Measurements from ENCODE around the gene IP6K2. TPM values are rescaled to one million over a fixed set of nuclear protein-coding genes. Genes with fewer than 3 reads are reported as not detected.

IP6K2 gene
- total and polyA plus RNA-seq, 2 of the 13 experiments (the other 11 are each of a cell fraction or from before 2014, with no cell fraction given), result 85.5 to 112 TPM

DNA sequence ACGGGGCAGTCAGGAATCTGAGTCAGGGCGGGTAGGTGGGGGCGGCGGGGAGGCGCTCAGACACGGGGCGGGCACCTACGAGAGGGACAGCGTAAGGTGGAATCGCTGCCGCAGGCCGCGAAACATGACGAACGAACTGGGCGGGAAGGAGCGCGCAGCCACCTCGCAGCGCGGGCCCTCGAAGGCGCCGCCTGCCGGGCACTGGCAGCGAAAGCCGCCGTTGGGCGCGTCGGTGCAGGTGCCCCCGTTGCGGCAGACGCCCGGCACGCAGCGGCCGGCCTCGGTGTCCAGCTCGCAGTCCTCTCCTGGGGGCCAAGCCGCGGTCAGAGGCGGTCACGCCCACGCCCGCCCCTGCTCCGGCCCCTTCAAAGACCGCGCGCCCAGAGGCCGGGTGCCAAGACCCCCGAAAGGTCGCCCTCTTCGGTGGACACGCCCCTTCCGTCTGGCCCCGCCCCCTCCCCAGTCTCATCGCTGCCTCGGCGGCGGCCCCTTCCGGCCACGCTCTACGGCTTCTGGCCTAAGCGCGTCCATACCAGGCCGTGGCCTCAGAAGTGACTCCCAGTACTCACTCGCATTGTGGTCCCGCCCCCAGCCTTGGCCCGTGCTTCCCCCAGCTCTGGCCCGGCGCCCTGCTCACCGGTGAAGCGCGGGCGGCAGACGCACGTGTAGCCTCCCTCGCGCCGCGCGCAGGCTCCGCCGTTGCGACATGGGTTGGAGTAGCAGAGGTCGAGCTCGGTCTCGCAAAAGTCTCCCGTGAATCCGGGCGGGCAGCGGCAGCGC, 60.8 kb downstream of the IP6K2 start (continued):
- TF ChIP-seq MYPOP (CRISPR knock-in tag; IDR thresholded peaks at IDR 0.05) (peak; percentile 49; the same call in 1 of the 2 replicates), TEAD2 (CRISPR knock-in tag; IDR thresholded peaks at IDR 0.05) (no peak), SRY (CRISPR knock-in tag; IDR thresholded peaks at IDR 0.05) (no peak), ARNT (IDR thresholded peaks at IDR 0.05) (no peak), ZFX (CRISPR knock-in tag; IDR thresholded peaks at IDR 0.05; ENCODE audit: low read depth) (peak; percentile 38; the same call in 1 of the 2 replicates), SP5 (CRISPR knock-in tag; IDR thresholded peaks at IDR 0.05; ENCODE audit: borderline replicate concordance, low read depth) (peak; percentile 27; the same call in 1 of the 2 replicates), HNRNPLL (IDR thresholded peaks at IDR 0.05; ENCODE audit: low read depth, low read length, poor library complexity, severe bottlenecking) (peak; percentile 37), SAFB2 (CRISPR knock-in tag; IDR thresholded peaks at IDR 0.05; ENCODE audit: borderline replicate concordance, low read depth) (0 out of 2 replicates have a peak, but pooled peaks have one; percentile 13), MAFF (IDR thresholded peaks at IDR 0.05; ENCODE audit: low read depth, low read length) (no peak), ISX (CRISPR knock-in tag; conservative IDR thresholded peaks at IDR 0.05) (no peak), SSRP1 (CRISPR knock-in tag; IDR thresholded peaks at IDR 0.05) (no peak), RFXAP (CRISPR knock-in tag; IDR thresholded peaks at IDR 0.05; ENCODE audit: borderline replicate concordance) (0 out of 2 replicates have a peak, but pooled peaks have one; percentile 29), NRL (CRISPR knock-in tag; IDR thresholded peaks at IDR 0.05; ENCODE audit: borderline replicate concordance) (peak; percentile 49; the same call in 1 of the 2 replicates), ATF1 (CRISPR knock-in tag; IDR thresholded peaks at IDR 0.05) (no peak), MAZ (IDR thresholded peaks at IDR 0.05; ENCODE audit: borderline replicate concordance, low read depth, low read length) (0 out of 2 replicates have a peak, but pooled peaks have one; percentile 25), MAZ (CRISPR knock-in tag; IDR thresholded peaks at IDR 0.05; ENCODE audit: low read depth) (peak; percentile 58; the same call in 1 of the 2 replicates), RAD21 (CRISPR knock-in tag; IDR thresholded peaks at IDR 0.05) (peak; percentile 76), ZBTB2 (CRISPR knock-in tag; IDR thresholded peaks at IDR 0.05; ENCODE audit: low read depth) (peak; percentile 23; the same call in 1 of the 2 replicates)
- TF ChIP-seq, protein P1, sequence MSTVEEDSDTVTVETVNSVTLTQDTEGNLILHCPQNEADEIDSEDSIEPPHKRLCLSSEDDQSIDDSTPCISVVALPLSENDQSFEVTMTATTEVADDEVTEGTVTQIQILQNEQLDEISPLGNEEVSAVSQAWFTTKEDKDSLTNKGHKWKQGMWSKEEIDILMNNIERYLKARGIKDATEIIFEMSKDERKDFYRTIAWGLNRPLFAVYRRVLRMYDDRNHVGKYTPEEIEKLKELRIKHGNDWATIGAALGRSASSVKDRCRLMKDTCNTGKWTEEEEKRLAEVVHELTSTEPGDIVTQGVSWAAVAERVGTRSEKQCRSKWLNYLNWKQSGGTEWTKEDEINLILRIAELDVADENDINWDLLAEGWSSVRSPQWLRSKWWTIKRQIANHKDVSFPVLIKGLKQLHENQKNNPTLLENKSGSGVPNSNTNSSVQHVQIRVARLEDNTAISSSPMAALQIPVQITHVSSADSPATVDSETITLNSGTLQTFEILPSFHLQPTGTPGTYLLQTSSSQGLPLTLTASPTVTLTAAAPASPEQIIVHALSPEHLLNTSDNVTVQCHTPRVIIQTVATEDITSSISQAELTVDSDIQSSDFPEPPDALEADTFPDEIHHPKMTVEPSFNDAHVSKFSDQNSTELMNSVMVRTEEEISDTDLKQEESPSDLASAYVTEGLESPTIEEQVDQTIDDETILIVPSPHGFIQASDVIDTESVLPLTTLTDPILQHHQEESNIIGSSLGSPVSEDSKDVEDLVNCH (CRISPR knock-in tag; IDR thresholded peaks at IDR 0.05), result no peak
- TF ChIP-seq, protein P2, sequence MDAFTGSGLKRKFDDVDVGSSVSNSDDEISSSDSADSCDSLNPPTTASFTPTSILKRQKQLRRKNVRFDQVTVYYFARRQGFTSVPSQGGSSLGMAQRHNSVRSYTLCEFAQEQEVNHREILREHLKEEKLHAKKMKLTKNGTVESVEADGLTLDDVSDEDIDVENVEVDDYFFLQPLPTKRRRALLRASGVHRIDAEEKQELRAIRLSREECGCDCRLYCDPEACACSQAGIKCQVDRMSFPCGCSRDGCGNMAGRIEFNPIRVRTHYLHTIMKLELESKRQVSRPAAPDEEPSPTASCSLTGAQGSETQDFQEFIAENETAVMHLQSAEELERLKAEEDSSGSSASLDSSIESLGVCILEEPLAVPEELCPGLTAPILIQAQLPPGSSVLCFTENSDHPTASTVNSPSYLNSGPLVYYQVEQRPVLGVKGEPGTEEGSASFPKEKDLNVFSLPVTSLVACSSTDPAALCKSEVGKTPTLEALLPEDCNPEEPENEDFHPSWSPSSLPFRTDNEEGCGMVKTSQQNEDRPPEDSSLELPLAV (CRISPR knock-in tag; conservative IDR thresholded peaks at IDR 0.05; ENCODE audit: low read depth), result no peak

All from HepG2 (cell line).